HG03097 (cell line): ENCODE data around the gene INCA1.

Source experiments
- ATAC-seq: cut with Tn5 transposase; IDR thresholded peaks from one replicate; pipeline ENCODE4 v1.9.1; 2021; ENCODE audit not compliant: unreplicated experiment, low FRiP score

INCA1 gene

DNA sequence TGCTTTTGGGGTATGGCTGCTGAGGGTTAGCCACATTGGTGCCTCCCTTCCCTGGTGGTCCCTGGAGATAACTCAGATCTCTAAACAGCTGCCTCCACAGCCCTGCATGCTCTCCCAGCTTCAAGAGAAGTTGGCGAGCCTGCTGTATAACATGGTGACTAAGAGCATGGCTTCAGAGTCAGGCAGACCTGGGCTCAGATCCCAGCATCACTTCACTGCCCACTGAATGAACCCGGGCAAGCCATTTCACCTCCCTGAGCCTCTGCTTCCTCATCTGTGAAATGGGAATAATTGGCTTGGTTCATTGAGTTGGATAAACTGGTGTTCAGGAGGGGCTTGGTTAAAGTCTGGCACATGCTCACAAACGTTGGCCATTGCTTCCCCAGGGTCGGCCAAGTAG is 17.0 kb upstream of the INCA1 start:
- no peak for ATAC-seq

DNA sequence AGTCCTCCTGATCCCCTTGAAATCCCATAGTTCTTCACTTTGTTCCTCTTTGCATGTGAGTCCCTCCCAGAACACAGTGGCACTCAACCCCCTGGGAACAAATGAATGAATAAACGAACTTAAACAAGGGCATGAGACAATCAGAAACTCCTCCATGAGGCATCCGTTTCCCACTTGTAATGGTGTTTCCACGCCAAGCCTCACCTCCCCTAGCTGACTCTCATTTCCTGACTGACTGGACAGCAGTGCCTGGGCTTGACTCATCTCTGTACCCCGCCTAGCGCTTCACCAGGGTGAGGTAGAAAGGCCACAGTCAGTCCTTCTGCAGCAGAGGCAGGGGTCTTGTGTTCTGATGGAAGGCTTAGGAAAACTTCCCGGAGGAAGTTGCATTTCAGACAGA is 14.6 kb upstream of the INCA1 start:
- ATAC-seq = no peak

DNA sequence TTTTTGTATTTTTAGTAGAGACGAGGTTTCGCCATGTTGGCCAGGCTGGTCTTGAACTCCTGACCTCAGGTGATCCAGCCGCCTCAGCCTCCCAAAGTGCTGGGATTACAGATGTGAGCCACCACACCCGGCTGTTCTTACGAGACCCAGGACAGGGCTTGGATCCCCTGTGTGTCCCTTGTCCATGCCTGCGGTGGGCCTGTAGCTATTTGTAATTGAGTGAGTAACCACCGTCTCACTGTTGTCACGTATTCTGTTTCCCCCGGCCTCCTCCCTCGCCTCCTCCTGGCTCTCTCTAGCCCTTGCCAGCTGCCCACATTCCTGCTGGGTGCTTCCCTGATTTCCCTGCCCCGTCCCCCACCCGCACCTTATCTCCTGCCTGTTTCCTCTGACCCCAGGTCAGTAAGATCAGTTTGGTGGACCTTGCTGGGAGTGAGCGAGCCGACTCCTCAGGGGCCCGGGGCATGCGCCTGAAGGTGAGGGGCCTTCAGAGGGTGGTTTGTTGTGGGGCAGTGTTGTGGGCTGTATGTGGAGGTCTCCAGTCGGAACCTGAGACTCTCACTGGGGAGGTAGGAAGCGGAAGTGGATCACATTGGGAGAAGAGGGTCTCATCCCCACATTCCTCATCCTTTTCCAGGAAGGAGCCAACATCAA is 6.0 kb upstream of the INCA1 start:
- no peak for ATAC-seq

DNA sequence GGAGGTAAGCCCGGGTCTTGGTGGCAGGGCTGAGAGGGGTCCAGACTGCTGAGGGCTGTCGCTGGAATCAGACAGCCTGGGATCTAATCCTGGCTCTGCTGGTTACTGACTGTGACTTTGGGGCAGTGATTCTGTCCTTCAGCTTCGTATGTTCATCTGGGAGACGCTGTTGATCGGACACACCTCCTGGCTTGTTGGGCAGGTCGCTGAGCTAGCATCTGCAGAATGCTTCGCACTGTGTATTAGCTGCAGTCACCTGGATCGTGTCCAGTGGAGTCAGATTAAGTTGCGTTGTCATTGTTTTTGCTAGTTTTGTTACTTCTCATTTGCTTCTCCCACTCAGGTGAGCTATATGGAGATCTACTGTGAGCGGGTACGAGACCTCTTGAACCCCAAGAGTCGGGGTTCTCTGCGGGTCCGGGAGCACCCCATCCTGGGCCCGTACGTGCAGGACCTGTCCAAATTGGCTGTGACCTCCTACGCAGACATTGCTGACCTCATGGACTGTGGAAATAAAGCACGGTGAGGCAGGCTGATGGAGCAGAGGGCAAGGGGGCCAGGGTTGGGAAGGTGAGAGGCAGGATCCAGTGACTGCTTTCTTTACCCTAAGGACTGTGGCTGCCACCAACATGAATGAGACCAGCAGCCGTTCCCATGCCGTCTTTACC is 4.9 kb upstream of the INCA1 start:
- ATAC-seq = no peak

DNA sequence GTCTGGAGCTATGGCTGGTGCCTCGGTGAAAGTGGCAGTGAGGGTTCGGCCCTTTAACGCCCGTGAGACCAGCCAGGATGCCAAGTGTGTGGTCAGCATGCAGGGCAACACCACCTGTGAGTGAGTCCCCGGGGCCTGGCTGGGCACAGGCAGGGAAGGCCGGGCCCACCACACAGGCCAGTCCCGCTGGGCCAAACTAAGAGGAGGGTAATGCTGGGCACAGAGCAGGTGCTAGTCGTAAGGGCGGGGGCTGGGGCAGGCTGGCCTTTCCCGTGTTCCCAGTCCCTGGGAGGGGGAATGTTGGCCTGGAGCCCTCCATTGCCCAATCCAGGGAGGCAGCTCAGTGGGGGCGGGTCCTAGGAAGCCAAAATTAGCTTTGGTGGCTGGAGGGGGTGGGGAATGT is 2.9 kb upstream of the INCA1 start:
- ATAC-seq = no peak

DNA sequence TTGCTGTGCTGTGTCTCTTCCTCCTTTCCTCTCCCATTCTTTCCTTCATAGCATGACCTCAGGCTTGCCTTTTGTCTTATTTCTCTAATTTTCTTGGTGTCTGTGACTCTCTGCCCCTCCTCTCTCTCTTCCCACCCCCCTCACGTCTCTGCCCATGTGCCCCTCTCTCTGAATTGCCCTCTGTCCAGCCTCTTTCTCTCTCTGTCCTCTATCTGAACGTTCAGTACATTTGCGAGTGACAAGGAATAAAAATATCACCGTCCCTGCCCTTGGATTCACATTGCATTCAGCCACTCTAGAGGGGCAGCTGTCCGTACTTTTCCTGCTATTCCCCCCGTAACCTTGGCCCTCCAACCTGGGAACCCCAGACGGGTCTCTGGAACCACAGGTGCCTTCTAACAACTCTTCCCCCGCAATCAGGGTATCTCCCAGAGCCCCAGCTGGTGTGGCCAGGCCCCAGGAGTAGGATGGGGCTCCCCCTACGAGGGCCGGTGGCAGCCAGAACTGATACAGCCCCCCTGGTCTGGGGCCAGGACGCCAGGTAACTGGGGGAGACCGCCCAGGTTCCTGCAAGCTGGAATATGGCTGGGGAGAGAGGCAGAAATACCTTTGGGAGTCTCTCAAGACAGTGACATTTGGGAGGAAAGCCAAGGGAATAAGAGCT is 2.2 kb upstream of the INCA1 start:
- no peak for ATAC-seq

DNA sequence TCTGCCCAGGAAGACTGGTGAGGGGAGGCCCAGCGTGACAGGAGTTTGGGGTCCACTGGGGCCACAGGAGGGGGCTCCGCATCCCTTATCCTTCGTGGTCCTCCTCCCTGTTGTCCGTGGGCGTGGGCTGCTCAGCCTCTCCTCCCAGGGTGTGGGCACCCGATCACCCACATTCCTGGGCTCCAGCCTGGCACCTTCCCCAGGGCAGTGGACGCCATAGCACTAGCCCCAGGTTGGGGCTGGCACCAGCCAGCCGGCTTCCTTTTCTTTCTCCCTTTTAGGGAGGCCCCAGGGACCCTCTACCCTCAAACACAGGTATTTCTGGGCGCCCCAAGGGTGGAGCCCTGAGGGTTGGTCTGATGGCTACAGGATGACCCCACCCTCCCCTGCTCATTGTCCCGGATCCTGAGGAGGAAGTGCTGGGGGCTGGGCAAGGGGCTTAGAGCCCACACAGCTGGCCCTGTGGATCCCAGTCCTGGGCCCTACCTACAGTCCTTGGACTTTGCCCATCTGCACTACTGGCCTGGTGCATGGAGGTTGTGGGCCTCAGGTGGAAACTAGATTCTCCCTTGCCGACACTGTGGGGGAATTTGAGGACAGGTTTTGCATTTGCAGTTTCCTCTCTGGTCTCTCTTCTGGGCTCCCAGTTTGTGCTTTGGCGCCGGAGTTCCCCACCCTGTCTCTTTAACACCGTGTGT is 1.6 kb upstream of the INCA1 start:
- ATAC-seq = no peak

DNA sequence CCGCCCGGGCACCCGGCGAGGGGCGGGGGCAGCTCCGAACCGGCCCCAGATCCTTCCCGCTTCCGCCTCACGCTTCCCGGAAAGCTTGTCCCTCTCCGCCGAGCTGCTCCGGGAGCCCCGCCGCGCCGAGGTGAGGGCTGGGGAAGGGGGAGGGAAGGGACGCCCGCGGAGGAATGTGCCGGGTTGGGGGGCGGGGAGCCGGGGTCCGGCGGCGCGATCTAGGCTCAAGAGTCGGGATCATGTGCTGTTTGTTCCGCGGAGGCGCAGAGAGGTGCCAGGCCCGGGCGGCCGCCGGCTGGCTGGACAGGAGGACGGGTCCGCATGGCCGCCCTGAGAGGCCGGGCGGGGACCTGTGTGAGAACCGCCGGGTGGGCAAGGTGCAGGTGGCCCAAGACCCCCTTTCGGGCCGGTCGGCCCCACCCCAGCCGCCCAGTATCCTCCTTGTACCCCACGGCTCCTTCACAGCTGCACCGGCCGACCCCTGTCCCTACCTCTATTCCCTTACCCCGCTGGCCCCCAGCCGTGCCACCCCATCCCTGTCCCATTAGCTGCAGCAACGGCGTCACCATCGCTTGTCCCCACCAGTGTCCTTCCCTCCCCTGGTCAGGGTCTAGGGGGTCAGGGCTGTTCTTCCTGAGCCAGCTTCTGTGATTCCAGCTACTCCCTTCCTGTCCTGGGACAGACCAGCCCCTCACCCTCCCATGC is 857 bp upstream of the INCA1 start:
- ATAC-seq = peak; percentile 10

DNA sequence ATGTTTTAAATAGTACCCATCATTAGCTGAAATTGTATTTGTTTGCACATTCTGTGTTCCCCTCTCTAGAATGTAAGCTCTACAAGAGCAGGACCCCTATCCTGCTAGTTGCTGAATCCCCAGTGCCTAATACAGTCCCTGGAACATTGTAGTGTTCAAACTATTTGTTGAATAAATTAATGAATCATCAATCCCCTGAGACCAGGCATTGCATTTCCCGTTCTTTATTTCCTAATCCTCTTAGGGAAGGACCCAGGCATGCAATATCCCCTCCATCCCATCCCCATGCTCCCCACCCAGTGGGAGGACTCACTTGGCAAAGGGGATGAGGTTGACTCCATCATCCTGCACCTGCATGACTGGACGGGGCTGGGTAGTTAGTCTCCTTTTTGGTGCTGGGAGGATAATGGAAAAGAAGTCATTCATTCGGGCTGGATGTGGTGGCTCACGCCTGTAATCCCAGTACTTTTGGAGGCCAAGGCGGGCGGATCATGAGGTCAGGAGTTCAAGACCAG is 3.2 kb downstream of the INCA1 start:
- ATAC-seq = no peak

DNA sequence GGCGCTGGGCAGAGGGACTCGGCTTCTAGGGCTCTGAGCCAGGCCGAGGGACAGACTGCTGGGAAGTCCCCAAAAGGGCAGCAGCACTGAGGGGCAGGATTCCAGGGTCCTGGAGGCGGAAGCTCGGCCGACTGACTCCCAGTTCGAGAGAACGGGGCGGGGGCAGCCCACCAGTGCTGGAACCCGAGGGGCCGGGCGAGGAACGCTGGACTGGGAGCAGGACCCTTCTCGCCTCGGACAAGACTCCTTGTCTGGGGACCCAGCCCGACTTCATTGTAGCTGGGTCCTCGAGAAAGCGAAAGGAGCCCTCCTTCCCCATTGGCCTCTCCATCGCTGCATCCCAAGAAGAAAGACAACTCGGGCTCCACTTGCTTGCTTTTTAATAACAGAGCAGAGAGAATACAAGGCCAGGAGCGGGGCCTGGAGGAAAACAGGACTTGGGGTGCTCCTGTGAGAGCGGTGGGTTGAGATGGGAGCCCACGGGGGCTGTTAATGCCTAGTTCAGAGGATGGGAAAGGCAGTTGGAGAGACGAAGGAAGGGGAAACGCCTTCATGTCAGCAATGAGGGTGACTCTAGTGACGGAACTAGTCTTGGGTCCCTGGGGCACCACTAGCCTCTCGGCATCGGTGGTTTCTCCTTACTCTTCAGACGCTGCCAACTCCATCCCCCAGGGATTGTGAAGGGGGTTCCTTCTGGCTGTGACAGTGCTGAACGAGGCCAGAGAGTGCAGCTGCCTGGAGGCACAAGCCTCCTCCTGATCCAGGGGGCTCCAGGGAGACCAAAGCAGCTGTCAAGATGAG is 9.4 kb downstream of the INCA1 start:
- peak; percentile 11 for ATAC-seq

DNA sequence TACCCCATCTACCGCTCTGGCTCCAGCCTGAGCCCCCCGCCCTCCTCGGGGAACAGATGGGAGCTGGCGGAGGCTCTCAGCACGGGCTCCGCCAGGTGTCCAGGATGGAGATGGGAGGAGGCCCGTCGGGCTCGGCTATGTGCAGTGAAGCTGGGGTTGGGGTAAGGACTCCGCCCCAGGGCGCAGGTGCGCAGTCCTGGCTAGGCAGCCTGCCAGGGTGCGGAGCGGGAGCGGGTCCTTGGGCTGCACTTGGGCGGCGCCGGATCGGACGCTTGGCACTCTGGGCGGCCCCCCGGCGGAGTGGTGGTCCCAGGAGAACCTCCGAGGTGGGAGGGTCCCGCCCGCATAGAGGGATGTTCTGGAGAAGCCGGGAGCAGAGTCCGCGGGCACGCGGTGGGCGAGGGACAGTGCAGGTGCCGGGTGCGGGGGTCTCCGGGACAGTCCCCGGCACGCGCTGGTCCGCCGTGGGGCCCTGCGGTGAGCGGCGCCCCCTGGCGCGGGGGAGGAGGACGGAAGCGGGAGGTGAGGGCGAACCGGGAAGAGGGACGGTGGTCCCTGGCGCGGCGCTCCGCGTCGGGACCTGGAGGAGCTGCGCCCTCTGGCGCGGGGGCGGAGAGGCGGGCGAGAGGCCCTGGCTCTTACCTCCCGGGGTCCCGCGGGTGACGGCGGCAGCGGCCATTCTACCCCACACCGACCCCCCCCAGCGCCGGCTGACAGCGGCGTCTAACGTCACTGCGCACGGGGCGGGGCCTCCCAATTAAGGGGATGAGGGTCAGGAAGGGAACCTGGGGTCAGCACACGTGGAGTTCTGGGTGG is 10.2 kb downstream of the INCA1 start, which contains the start of gene CAMTA2:
TSS of gene CAMTA2 (minus strand) at position 725 of the 816 bp plus-strand sequence. CDS start 1,453 bp downstream, outside the sequence.
- ATAC-seq = peak; percentile 46

DNA sequence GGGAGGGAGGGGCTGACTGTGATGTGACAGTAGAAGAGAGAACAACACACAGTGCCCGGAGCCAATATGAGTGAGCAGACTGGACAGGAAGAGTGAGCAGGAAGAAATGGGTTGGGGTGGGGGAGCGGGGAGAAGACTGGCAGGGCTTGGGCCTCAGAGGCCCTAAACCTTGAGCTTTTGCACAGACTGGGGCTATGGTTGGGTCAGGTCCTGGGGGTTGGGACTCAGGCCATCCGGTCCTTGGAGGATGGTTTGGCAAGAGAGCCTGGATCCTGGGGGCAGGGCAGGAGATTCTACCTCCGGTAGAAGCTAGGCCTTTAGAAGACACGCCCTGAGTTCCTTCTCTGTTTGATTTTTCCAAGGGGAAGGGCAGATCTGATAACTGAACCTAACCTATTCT is 10.9 kb downstream of the INCA1 start:
- no peak for ATAC-seq

DNA sequence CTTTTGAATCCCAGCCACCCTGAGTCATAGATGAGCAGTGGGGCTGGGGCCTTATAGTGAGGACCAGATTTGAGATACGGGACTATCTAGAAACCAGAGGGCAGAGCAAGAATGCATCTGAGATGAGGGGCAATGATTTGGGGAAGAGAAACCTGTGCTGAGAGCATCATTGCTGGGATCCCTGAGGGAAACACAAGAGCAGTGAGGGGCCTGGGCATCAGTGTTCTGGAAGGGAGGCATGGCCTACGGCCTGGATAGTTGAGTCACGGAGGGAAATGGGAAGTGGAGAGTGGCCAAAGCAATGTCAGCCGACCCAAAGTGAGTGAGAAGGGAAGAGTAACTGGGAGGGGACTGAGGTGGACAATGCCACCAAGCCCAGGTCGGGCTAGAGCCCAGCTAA is 15.0 kb downstream of the INCA1 start:
- no peak for ATAC-seq

DNA sequence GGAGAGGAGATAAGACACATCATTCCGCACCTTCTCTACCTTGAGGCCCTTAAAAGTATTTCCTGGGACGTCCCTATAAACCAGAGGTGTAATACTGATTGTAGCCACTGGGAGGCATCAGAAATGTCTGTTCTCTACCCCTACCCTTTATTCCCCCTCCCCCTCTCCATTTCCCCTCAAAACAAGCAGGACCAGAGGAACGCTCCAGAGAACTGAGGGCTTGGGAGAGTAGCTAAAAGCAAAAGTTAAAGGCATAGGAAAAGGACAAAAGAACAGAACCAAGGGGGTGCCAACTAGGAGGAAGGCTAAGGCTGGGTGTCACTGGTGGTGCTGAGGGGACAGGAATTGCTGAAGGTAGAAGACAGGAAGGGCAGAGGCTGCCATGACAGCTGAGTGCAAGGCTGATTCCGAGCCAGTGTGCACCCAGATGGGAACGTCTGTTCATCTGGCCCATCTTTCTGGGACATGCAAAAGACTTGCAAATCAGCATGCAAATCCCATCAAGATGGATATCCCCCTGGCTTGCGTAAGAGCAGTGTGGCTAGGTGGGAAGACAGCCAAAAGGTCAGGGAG is 16.6 kb downstream of the INCA1 start:
- no peak for ATAC-seq

DNA sequence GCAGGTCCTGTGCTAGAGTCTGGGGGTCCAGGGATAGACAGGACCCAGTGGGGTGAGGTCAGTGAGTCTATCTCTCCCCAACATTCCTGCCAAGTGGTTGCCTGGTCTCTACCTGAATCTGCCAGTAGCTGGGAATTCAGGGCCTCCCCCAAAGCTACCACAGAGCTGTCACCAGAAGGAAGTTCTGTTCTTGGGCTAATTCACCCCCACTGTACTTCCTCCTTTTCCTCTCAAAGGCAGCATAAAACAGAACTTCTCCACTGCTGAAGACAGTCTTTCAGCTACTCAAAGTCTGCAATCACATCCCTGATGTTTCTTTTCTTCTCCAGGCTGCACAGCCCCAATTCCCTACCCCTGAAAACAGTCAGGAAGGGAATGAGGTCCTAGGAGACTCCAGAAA is 18.6 kb downstream of the INCA1 start:
- ATAC-seq = no peak

DNA sequence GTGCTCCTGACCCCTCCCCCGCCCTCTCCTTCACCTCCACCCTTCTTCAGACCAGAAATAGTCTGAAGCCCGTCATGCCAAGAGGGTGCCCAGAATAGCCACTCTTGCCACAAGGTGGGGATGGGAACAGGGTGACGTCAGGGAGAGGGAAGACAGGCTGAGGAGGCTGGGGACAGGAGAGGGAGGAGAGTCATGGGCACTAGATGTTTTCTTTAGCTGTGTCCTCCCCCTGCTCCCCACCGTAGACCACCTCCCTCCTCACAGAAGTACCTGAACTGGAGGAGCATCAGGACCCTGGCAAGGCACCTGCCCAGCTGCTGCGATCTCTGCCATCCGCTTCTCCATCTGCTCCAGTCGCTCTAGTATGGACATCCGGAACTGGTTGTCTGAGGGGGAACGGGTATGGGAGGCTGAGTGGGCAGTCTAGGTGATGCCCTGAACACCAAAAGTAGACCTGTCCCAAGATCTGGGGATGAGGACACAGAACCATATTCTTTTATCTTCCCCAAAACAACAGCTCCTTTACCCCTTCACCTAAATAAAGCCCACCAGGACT is 23.1 kb downstream of the INCA1 start:
- ATAC-seq = no peak

DNA sequence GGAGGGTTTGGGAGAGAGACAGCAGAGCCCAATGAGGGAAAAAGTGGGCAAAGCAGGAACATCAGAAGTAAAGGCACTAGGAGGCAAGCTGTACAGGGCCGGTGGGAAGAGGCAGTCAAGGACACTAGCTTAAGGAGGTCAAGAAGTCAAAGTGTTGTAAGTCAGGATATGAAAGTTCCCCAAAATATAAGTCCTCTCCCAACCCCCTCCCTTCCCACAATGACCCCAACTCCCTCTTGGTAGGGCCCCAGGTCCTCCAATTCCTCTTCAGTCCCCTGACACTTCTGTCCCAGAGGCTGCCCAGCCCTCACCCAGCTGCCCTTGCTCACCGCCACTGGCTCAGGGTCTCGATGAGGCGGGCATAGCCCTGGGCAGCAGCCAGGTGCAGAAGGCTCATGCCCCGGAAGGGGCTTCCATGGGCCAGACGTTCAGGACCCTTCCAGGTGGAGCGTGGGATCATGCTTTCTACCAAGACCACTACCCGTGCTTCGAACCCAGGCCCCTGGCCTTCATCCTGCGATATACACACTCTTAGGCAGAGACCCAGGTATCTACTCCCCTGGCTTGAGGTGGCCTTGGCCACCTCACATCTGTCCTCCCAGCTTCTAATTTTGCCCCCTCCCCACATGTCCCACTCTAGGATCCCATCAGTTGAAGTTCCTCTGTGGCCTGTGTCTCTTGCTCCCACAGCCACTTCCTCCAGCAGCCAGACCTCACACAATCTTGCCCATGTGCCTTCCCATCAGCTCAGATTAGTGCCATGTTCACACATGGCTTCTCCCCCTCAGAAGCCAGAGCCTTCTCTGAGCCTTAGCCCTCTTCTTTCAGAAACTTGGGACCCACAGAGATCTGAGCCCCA is 23.8 kb downstream of the INCA1 start:
- no peak for ATAC-seq
